Right lobe of liver (tissue), 4 donors: ENCODE results near the gene COL6A1.

Experiments
- CTCF ChIP-seq, 4 donors: fragments of 200-600 bp in 3 of 4; fragments of 450-650 bp in 1 of 4; IDR thresholded peaks; one replicate each; pipeline versions ENCODE4 v1.5.1 to v1.8.0; 2016 to 2022; ENCODE audit warnings: antibody characterized with exemption in 4 of 4, mild to moderate bottlenecking in 2 of 4
- POLR2A ChIP-seq: fragments of 450-650 bp; IDR thresholded peaks from one replicate; pipeline ENCODE4 v1.6.1; 2017; ENCODE audit warnings: antibody characterized with exemption, mild to moderate bottlenecking
- donor health status: DM: no; HTN: no; CAD: no.
- donor health status: DM: no; HTN: no; CAD: no.
- donor health status: DM: no; HTN: yes; CAD: no.

- TF ChIP-seq CTCF (IDR thresholded peaks at IDR 0.05) (no peak), POLR2A (no peak)
Observed at GRCh38 chr21:45997495-45998275, 16.1 kb downstream of the COL6A1 start.
